ENCODE results near the gene EPHA3.

DNA sequence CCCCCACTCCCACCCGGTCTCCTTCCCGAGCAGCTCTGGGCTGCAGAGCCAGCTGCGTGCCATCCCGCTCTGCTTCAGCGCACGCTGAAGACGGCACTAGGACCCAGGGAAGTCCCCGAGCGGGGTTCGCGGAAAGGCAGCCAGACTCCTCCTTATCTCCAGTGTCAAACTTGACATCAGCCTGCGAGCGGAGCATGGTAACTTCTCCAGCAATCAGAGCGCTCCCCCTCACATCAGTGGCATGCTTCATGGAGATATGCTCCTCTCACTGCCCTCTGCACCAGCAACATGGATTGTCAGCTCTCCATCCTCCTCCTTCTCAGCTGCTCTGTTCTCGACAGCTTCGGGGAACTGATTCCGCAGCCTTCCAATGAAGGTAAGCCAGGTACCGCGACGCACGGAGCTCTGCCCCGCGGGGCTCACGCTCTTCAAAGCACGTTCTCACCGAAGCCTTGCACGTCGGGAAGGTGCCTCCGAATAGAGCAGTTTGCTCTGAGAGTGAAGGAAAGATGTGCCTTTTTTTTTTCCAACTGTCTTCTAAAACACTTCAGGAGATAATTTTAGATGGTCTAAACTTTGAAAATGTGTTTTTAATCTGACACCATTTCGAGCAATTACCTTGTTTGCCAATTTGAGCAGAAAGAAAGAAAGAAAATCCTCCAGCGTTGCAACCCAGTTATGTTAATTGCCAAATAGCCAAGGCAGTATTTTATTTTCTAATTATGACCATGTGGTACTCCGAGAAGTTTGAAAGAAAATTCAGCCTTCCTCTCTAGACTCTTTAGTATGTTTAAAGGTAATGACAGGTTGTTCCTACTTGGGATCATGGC, at the start of gene EPHA3:
- TF ChIP-seq POLR2A (IDR thresholded peaks at IDR 0.05; ENCODE audit: low read length), result no peak
- no peak for TF ChIP-seq GATA1 (IDR thresholded peaks at IDR 0.05; ENCODE audit: low read depth, low read length)

All from erythroblast (primary cell).